SK-N-SH (cell line): ENCODE results near the gene UBL7. TPM values are rescaled to one million over a fixed set of nuclear protein-coding genes. Genes with fewer than 3 reads are reported as not detected.

Experiments used
- CTCF ChIA-PET: fragments of 300-600, 350-600 bp; formaldehyde crosslinking; extraction: SDS; loops from one replicate; lab custom pipeline; 2021; lab: Yijun Ruan, JAX
- POLR2A ChIA-PET: fragments of 350-600 bp; sonication (Branson Sonifier 250); formaldehyde crosslinking; extraction: SDS; loops from one replicate; lab custom pipeline; 2020; ENCODE audit warnings: antibody characterized with exemption, inconsistent platforms; lab: Yijun Ruan, JAX
- DNase-seq: peaks from one replicate; pipeline ENCODE4 v3.0.0; 2012
- H2AFZ ChIP-seq: fragments of 200-600 bp; sonication (generic); 2 replicates; pipeline ENCODE4 v1.8.1; 2016; ENCODE audit warnings: antibody characterized with exemption, mild to moderate bottlenecking, low read depth
- H3F3A ChIP-seq: fragments of 200-600 bp; sonication (generic); replicated peaks from 2 replicates; pipeline ENCODE3; 2016; ENCODE audit warnings: antibody characterized with exemption, mild to moderate bottlenecking; ENCODE audit not compliant: insufficient read depth
- H3K27ac ChIP-seq, 2 experiments: fragments of 200-500 bp in 1 of 2; fragments of 200-600 bp in 1 of 2; sonication (Bioruptor generic) in 1 of 2; sonication (generic), shearing (Covaris generic) in 1 of 2; 2 replicates each; pipeline versions ENCODE4 v1.5.1 to v1.6.1; 2014 to 2016; ENCODE audit warnings: low read depth in 2 of 2, inconsistent platforms in 1 of 2, low read length in 1 of 2, mild to moderate bottlenecking in 1 of 2, mixed read lengths in 1 of 2
- H3K27me3 ChIP-seq: fragments of 200-600 bp; sonication (generic), shearing (Covaris generic); 2 replicates; pipeline ENCODE4 v1.6.1; 2016; ENCODE audit warnings: mixed run types; ENCODE audit not compliant: insufficient read depth
- H3K36me3 ChIP-seq, 2 experiments: fragments of 200-500 bp in 1 of 2; fragments of 200-600 bp in 1 of 2; sonication (Bioruptor generic) in 1 of 2; sonication (generic) in 1 of 2; replicated peaks in 1 of 2; 2 replicates each; pipeline versions ENCODE3 to v1.5.1; 2014 to 2016; ENCODE audit warnings: low read length in 1 of 2, mild to moderate bottlenecking in 1 of 2; ENCODE audit not compliant: insufficient read depth in 2 of 2, control insufficient read depth in 1 of 2
- H3K4me1 ChIP-seq, 2 experiments: fragments of 200-500 bp in 1 of 2; fragments of 200-600 bp in 1 of 2; sonication (Bioruptor generic) in 1 of 2; sonication (generic), shearing (Covaris generic) in 1 of 2; 2 replicates each; pipeline versions ENCODE4 v1.5.1 to v1.6.1; 2014 to 2016; ENCODE audit warnings: low read depth in 1 of 2, low read length in 1 of 2, mixed run types in 1 of 2; ENCODE audit not compliant: insufficient read depth in 2 of 2, control insufficient read depth in 1 of 2
- H3K4me2 ChIP-seq: fragments of 200-600 bp; sonication (generic), shearing (Covaris generic); 2 replicates; pipeline ENCODE4 v1.6.1; 2017; ENCODE audit warnings: mixed run types
- H3K4me3 ChIP-seq, 2 experiments: fragments of 200-500 bp in 1 of 2; fragments of 200-600 bp in 1 of 2; sonication (Bioruptor generic) in 1 of 2; sonication (generic), shearing (Covaris generic) in 1 of 2; 2 replicates each; pipeline versions ENCODE4 v1.5.1 to v1.8.1; 2014 to 2016; ENCODE audit warnings: low read depth in 2 of 2, inconsistent platforms in 1 of 2, low read length in 1 of 2, mild to moderate bottlenecking in 1 of 2, mixed read lengths in 1 of 2, moderate library complexity in 1 of 2
- H3K79me2 ChIP-seq: fragments of 200-600 bp; sonication (generic); 2 replicates; pipeline ENCODE4 v1.8.1; 2017; ENCODE audit warnings: mild to moderate bottlenecking; ENCODE audit not compliant: insufficient read depth
- H3K9ac ChIP-seq: fragments of 200-600 bp; sonication (generic); 2 replicates; pipeline ENCODE4 v1.6.1; 2017; ENCODE audit warnings: mixed run types
- H3K9me2 ChIP-seq: fragments of 200-600 bp; sonication (generic); 2 replicates; pipeline ENCODE4 v1.6.1; 2017; ENCODE audit warnings: mixed run types
- H3K9me3 ChIP-seq: fragments of 200-600 bp; sonication (generic); 2 replicates; pipeline ENCODE4 v1.6.1; 2017; ENCODE audit warnings: mixed run types, mild to moderate bottlenecking, moderate library complexity
- H4K20me1 ChIP-seq: fragments of 200-600 bp; sonication (generic); 2 replicates; pipeline ENCODE4 v1.6.1; 2017; ENCODE audit warnings: mild to moderate bottlenecking, mixed run types; ENCODE audit not compliant: insufficient read depth
- CHD2 ChIP-seq: fragments of 150-350 bp; IDR thresholded peaks from 2 replicates; pipeline ENCODE4 v1.6.1; 2018; ENCODE audit warnings: low read length; ENCODE audit not compliant: partially characterized antibody
- EP300 ChIP-seq, 2 experiments: IDR thresholded peaks; 2 replicates each; pipeline versions ENCODE4 v1.4.0 to v1.6.1; 2012; ENCODE audit warnings: borderline replicate concordance in 1 of 2, low read depth in 1 of 2, low read length in 1 of 2
- FOSL2 ChIP-seq: IDR thresholded peaks from 2 replicates; pipeline ENCODE4 v1.4.0; 2012; ENCODE audit warnings: low read depth, mild to moderate bottlenecking, moderate library complexity, borderline replicate concordance
- FOXM1 ChIP-seq: IDR thresholded peaks from 2 replicates; pipeline ENCODE4 v1.4.0; 2012; ENCODE audit warnings: low read depth, mild to moderate bottlenecking
- GATA2 ChIP-seq: sonication (generic); formaldehyde crosslinking; IDR thresholded peaks from 2 replicates; pipeline ENCODE4 v1.5.0; 2020; ENCODE audit warnings: mild to moderate bottlenecking, missing genetic modification reagents
- JUND ChIP-seq: IDR thresholded peaks from 2 replicates; pipeline ENCODE4 v1.4.0; 2012
- MEF2A ChIP-seq: IDR thresholded peaks from 2 replicates; pipeline ENCODE4 v1.4.0; 2012; ENCODE audit warnings: low read depth, borderline replicate concordance
- NFIC ChIP-seq: IDR thresholded peaks from 2 replicates; pipeline ENCODE4 v1.4.0; 2012; ENCODE audit warnings: borderline replicate concordance
- POLR2AphosphoS5 ChIP-seq: IDR thresholded peaks from 2 replicates; pipeline ENCODE4 v1.6.1; 2012; ENCODE audit warnings: low read depth, low read length
- RAD21 ChIP-seq: IDR thresholded peaks from 2 replicates; pipeline ENCODE4 v1.6.1; 2012; ENCODE audit warnings: mild to moderate bottlenecking, low read length
- RXRA ChIP-seq: IDR thresholded peaks from 2 replicates; pipeline ENCODE4 v1.4.0; 2012; ENCODE audit warnings: low read depth, mild to moderate bottlenecking, borderline replicate concordance
- TCF12 ChIP-seq: IDR thresholded peaks from 2 replicates; pipeline ENCODE4 v1.4.0; 2012
- USF1 ChIP-seq: IDR thresholded peaks from 2 replicates; pipeline ENCODE4 v1.4.0; 2012; ENCODE audit warnings: low read depth, borderline replicate concordance
- ZBTB33 ChIP-seq: IDR thresholded peaks from 2 replicates; pipeline ENCODE4 v1.4.0; 2012; ENCODE audit warnings: low read depth, borderline replicate concordance
- WGBS: methylation state at CpG from one replicate; pipeline ENCODE4 v1.1.6; 2017; ENCODE audit warnings: low lambda C conversion rate; 5-methylcytosine and 5-hydroxymethylcytosine counted together
- polyA plus RNA-seq, 3 experiments: library from polyadenylated mRNA; depleted of rRNA; stranded (reverse); fragments of >200 nt; gene quantifications; 2 replicates each; pipeline ENCODE4 v1.2.3, GENCODE V29; 2012
- TF ChIP-seq, protein P1 (sequence below): IDR thresholded peaks from 2 replicates; pipeline ENCODE4 v1.4.0; 2012; ENCODE audit warnings: low read depth
- TF ChIP-seq, protein P2 (sequence below): IDR thresholded peaks from 2 replicates; pipeline ENCODE4; 2012

Gene UBL7
- polyA plus RNA-seq, 1 of the 3 experiments (the other 2 are of a cell fraction): 81.1 TPM

DNA sequence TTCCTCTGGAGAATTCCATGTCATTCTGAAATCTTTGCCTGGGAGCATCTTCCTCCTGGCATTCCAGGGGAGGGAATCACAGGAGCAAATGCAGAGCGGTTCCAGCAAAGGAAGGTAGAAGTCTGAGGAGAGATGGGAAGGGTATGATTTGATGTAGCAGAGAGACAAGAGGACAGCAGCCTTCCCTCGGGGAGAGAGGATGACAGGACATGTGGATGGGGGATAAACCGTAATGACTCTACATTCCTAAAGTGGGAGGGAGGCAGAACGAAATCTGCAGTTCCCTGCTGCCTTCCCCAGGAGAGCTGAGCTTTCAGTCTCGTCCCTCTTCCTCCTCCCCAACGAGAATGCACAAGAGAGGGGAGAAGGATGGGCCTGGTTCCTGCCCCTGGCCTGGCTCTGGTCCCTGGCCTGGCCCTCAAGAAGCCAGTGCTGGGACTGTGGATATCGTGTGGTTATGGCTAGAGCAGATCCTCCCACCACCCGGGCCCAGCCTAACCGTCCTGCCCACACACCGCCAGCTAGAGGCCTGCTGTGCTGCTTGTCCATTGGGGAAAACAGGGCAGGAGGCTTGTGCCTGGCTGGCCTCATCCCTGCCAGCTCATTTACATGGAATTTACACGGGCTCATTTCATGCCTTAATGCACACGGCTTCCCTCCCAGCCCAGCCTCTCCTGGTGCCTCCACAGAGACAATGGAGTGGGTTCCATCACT, 53.8 kb downstream of the UBL7 start:
- H3F3A ChIP-seq: peaks cover 7% of the 10 kb centered on the region
- TF ChIP-seq POLR2AphosphoS5: no peak; the same call in 1 of the 2 replicates
- TF ChIP-seq FOSL2: peak; percentile 19; the same call in 1 of the 2 replicates
- no peak for TF ChIP-seq FOXM1
- no peak for TF ChIP-seq RAD21
- no peak; the same call in 1 of the 2 replicates for TF ChIP-seq JUND
- TF ChIP-seq USF1: no peak
- TF ChIP-seq TCF12: peak; percentile 32; the same call in 1 of the 2 replicates
- TF ChIP-seq CHD2: no peak
- TF ChIP-seq, protein P1, sequence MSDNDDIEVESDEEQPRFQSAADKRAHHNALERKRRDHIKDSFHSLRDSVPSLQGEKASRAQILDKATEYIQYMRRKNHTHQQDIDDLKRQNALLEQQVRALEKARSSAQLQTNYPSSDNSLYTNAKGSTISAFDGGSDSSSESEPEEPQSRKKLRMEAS: peak; percentile 45; the same call in 1 of the 2 replicates
- TF ChIP-seq EP300 (IDR thresholded peaks at IDR 0.05; ENCODE audit: borderline replicate concordance in 1 of 2, low read depth in 1 of 2, low read length in 1 of 2): no peak
- no peak for TF ChIP-seq RXRA
- TF ChIP-seq NFIC: no peak
- TF ChIP-seq, protein P2, sequence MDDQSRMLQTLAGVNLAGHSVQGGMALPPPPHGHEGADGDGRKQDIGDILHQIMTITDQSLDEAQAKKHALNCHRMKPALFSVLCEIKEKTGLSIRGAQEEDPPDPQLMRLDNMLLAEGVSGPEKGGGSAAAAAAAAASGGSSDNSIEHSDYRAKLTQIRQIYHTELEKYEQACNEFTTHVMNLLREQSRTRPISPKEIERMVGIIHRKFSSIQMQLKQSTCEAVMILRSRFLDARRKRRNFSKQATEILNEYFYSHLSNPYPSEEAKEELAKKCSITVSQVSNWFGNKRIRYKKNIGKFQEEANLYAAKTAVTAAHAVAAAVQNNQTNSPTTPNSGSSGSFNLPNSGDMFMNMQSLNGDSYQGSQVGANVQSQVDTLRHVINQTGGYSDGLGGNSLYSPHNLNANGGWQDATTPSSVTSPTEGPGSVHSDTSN: 0 out of 2 replicates have a peak, but pooled peaks have one; percentile 6
- no peak for TF ChIP-seq MEF2A
- no peak for TF ChIP-seq GATA2 (CRISPR knock-in tag)
- TF ChIP-seq ZBTB33: no peak
- no peak for DNase-seq
- no peaks in the 10 kb centered on the region for H3K9me2 ChIP-seq
- H3K9me3 ChIP-seq: no peaks in the 10 kb centered on the region
- WGBS: 51% methylated on average over 9 of the region's 12 CpGs
- H3K4me1 ChIP-seq: peaks cover 0 to 12% of the 10 kb centered on the region in 2 experiments; a peak in 2 of 4 replicates
- no peak overlapping the region for H3K4me3 ChIP-seq
- H3K9ac ChIP-seq: peak overlapping the region; percentile 34; the same call in 1 of the 2 replicates
- H3K27ac ChIP-seq: peak overlapping the region in 1 of 2 experiments; percentile 51; a peak in 2 of 4 replicates
- H3K36me3 ChIP-seq: no peaks in the 10 kb centered on the region
- no peaks in the 10 kb centered on the region for H3K79me2 ChIP-seq
- ChIA-PET POLR2A (no interaction called here), CTCF (no interaction called here)
- no peaks in the 10 kb centered on the region for H4K20me1 ChIP-seq
- H2AFZ ChIP-seq: peak overlapping the region; percentile 74; the same call in 1 of the 2 replicates
- H3K27me3 ChIP-seq: no peaks in the 10 kb centered on the region
- peak overlapping the region; percentile 49; the same call in 1 of the 2 replicates for H3K4me2 ChIP-seq
